KG1 (cell line): ENCODE results near the gene S1PR1.

Experiments
- DNase-seq: peaks from one replicate; lab custom pipeline; 2025; lab: John Stamatoyannopoulos, UW

The S1PR1 gene

DNA sequence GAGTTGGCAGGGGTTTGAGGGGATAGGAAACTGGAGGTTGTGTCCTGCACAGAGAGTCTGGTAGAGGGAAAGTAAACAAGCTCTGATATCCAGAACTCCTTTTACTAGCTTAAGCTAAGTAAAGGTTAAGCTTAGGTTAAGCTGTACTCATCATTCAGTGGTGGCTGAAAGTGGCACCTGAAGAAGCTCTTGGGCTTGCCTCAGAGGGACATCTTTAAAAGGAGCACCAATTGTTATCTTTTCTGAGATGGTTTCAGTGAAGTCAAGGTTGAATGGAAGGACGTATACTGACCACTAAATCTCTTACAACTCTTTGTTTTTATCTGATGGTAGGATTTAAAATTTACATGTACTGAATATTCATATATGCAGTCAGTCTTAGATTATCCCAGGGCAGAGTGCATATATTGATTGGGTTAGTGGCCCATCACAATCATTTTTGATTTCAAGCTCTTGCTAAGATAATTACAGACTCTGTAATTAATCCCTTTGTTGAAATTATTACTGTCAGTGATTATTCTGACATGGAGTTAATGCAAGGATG is 43.3 kb downstream of the S1PR1 start:
- DNase-seq: no peak

DNA sequence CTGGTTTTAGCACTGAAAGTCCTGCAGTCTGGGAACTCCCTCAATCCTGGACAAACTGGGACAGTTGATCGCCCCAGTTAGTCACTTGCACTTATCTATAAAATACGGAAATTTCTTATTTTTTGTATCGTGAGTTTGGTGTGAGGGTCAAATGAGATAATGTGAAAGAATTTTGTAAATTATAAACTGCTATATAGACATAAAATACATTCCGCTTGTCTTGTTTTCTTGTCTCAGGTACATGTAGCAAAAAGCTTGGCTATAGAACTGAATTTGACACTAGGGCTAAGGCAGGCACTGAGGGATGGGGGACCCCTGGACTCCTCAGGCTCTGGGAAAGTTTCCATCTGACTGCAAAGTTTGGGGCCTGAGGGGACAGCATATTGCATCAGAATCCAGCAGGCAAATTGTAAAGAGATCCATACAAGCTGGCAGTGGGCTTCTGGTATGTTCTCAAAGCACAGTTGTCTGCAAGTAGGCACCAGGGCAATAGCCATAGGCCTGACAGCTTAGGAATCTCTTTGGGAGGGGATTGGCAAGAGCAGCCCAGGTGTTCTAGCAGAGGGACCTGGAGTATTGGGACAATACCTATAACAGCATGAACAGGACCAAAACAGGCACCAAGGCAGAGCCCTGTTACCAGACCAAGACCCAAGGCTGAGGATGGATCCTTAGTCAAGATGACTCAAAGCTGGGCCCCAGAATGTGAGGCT is 44.3 kb downstream of the S1PR1 start:
- no peak for DNase-seq

DNA sequence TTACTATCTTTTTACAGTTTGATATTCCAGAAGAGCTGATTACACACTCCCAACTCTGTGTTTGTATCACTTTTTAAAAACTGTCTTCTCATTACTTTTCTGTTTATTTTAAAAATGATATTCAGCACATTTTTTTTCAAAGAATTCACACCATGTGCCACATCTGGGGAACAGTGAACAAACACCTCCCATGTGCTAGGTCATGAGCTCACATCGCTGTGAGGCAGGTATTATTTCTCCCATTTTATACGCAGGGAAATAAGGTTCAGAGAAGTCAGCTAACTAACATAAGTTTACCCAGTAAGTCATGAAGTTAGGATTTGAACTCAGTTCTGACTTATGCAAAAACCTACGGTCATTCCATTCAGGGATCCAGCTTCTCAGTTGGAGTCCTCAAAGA is 44.9 kb downstream of the S1PR1 start:
- no peak for DNase-seq

DNA sequence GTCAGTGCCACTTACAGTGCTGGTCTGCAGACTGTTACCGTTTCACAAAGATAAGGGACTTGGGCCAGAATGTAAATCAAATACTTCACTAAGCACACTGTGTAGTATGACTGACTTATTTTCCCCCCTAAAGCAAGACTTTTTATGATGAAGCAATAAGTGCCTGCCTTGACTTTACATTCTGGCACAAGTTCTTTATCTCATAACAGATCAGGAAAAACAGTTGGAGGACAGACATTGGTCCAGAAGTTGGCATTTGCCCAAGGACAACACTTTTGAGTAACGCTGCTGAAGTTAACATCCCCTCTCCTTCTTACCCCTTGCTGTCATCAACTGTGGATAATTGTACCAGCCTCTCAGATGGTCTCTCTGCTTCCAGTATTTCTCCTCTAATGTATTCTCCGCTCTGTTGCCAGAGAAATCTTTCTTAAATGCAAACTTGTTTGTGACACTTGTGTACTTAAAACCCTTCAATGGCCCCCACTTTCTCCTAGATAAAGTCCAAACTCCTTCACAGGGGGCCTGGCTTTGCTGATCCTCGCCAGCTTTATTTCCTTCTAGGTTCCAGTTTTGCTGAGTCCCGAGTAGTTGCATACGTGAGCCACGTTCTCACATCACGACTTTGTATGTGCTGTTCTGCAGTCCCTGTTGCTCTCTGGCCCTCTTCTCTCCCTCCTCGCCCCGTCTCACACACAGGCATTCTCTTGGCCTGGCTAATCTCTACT is 45.7 kb downstream of the S1PR1 start:
- no peak for DNase-seq

DNA sequence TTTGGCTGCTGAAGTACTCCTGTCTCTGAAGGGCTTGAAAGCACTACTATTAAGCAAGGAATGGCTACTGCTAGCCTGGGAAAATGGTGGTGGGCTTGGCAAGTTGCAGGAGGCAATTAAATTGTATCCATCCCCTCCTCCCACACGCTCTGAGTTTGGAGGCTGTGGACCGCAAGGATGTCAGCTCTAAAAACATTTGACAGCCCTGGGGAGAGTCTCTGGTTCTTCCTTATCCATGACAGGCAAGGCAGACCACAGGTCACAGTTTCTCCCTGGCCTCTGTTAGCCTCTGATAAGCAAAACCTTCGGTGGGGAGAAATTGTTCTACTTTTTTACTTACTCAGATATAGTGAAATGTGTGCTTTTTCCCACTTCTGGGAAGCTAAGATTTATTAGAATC is 46.6 kb downstream of the S1PR1 start:
- DNase-seq: no peak

DNA sequence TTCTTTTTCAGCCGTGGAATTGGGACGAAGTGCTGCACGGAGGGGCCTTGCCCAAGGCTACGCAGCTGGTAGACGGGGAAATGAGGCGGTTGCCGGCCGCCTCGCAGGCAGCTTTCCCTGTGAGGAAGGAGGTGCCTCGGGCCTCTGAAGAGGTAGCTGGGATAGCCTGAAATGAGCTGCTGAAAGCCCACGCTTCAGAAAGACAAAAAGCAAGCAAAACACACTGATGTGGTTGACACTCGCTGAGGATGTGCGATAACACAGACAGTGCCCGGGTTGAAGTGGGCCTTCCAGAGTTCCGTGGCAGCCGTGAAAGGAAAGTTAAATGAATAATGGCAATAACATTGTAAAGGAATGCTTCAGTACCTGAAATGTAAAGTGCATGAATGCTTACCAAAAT is 47.2 kb downstream of the S1PR1 start:
- DNase-seq: no peak

DNA sequence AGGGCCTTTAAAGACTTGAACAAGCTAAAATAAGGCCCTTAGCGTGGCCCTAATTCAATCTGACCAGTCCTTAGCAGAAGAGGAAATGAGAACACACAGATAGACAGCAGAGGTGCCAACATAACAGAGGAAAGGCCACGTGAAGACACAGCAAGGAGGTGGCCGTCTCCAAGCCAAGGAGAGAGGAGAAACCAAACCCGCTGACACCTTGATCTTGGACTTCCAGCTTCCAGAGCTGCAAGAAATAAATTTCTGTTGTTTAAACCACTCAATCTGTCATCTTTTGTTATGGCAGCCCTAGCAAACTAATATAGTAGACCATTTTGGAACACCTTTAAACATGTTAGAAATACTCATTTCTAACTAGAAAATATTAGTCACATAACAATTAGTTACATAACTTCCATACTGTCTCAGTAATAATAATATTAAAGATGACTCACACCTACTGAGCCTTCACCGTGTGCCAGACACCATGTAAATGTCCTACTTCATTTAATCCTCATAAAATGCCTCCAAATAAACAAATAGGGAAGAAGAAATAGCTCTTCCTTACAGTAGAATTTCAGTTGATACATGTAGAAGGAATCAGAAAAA is 47.9 kb downstream of the S1PR1 start:
- DNase-seq: no peak

DNA sequence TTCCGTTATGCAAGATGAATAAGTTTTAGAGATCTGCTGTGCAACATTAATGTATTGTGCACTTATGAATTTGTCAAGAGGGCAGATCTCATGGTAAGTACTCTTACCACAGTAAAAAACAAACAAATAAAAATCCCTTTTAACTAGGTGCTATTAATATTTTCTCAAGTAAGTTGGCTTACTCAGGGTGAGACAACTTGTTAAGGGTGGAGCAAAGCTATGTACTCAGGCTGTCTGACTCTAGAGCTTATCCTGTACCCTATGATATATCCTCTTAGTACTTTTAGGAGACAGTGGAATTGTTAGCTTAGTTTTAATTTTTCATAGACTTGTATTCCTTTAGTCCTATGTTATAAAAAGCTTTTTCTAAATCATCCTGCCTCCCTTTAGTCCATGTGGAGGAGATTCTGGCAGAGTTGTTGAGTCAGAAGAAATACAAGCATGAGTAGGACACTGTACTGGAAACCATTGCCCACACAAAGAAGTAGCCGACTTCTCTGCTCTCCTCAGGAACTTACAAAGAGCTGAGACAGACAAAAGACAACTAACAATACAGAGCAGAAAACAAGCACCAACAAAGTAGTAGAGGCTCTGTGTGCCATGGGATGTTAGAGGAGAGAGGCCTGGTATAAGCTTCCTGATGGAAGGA is 49.2 kb downstream of the S1PR1 start:
- no peak for DNase-seq

DNA sequence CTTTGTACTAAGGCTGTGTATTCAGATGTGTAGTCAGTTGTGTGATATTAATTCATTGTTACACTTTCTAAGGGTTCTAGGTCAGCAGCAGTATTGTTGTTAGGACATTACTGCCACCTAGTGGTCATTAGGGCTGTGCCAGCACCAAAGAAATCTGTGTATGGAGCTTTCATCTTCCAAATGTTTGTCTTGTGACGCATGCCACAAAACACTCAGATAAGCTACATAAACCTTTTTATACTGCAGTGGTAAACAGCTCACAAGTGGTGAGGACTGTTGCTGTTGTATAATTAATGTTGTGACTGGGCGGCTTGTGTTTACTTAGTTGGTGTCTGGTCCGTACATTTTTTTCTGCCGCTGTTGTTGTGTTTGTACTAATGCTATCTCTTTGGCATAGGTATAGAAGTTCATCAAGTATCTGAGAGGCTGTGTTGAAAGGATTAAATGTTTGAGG is 51.7 kb downstream of the S1PR1 start:
- DNase-seq: peak; percentile 58

DNA sequence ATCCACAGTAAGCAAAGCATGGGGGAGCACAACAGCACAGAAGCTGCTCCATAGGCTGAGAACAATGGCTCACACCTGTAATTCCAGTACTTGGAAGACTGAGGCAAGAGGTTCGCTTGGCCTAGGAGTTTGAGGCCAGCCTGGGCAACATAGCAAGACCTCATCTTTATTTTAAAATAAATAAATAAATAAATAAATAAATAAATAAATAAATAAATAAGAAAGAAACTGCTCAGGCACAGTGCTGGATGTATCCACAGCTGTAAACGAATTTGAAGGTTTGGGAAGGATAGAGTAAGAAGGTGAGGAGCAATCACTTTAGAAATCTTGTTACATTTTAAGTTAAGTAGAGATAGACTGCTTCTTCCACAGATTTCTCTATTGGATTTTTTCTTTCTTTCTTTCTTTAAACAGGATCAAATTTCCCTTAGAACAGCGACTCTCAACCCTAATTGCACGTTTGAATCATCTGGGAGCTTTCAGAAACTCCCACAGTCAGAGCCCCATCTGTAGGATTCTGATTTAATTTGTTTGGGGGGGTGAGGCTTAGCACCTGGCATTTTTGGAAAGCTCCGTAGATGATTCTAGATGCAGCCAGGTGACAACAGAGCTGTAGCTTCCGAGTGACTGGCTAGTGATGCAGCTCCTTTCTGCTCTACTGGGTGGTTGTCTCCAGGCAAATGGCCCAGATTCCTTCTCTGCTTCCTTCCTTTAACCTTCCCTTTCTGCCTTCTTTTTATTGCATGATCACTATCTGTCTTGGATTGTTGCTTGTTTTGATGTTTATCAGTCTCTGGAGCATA is 53.5 kb downstream of the S1PR1 start:
- no peak for DNase-seq
